WTC11 (cell line): ENCODE results near the gene ZFYVE28.

Experiments
- MYBL2 ChIP-seq: sonication (generic); formaldehyde crosslinking; IDR thresholded peaks from 2 replicates; pipeline ENCODE4 v1.8.1; 2023; ENCODE audit warnings: mild to moderate bottlenecking, moderate library complexity, missing genetic modification reagents
- NFYB ChIP-seq: sonication (generic); formaldehyde crosslinking; conservative IDR thresholded peaks from 2 replicates; pipeline ENCODE4 v1.8.0; 2022; ENCODE audit warnings: low read depth, missing genetic modification reagents
- TF ChIP-seq, protein P1 (sequence below): fragments of 200-600 bp; IDR thresholded peaks from 2 replicates; pipeline ENCODE4 v1.8.0; 2022; ENCODE audit warnings: antibody characterized with exemption
- TF ChIP-seq, protein P2 (sequence below): sonication (generic); formaldehyde crosslinking; IDR thresholded peaks from 2 replicates; pipeline ENCODE4 v1.8.0; 2023; ENCODE audit warnings: missing genetic modification reagents

DNA sequence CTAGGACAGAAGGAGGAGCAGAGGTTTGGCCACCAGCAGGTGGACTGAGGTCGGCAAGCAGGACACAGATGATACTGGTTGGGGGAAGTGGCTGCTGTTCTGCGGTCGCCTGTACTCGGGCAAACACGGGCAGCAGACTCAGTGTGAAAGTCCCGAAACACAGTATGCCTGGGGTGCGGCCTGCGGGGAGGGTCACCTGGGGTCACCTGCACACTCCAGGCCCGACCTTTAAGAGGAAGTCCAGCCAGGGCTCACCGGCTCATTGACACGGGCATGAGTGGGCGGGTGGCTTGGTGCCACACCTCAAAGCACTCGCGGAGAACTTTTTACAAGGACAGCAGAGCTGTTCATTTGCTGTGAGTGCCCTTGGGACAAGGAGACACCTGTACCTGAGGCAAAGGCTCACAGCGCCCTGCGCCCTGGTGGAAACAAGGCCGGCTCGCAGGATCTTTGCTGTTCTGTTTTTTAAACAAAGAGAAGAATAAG lies 85.0 kb downstream of the ZFYVE28 start:
- TF ChIP-seq, protein P1, sequence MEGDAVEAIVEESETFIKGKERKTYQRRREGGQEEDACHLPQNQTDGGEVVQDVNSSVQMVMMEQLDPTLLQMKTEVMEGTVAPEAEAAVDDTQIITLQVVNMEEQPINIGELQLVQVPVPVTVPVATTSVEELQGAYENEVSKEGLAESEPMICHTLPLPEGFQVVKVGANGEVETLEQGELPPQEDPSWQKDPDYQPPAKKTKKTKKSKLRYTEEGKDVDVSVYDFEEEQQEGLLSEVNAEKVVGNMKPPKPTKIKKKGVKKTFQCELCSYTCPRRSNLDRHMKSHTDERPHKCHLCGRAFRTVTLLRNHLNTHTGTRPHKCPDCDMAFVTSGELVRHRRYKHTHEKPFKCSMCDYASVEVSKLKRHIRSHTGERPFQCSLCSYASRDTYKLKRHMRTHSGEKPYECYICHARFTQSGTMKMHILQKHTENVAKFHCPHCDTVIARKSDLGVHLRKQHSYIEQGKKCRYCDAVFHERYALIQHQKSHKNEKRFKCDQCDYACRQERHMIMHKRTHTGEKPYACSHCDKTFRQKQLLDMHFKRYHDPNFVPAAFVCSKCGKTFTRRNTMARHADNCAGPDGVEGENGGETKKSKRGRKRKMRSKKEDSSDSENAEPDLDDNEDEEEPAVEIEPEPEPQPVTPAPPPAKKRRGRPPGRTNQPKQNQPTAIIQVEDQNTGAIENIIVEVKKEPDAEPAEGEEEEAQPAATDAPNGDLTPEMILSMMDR = no peak
- TF ChIP-seq, protein P2, sequence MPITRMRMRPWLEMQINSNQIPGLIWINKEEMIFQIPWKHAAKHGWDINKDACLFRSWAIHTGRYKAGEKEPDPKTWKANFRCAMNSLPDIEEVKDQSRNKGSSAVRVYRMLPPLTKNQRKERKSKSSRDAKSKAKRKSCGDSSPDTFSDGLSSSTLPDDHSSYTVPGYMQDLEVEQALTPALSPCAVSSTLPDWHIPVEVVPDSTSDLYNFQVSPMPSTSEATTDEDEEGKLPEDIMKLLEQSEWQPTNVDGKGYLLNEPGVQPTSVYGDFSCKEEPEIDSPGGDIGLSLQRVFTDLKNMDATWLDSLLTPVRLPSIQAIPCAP (CRISPR knock-in tag) = no peak
- no peak for TF ChIP-seq MYBL2 (CRISPR knock-in tag)
- no peak for TF ChIP-seq NFYB (CRISPR knock-in tag)
